Thyroid gland (tissue), 4 donors: ENCODE data around the gene ANG.

Experiments
- CTCF ChIP-seq, 6 experiments: fragments of 200-600 bp in 3 of 6; fragments of 450-650 bp in 3 of 6; sonication (generic) in 3 of 6; IDR thresholded peaks; one replicate each; pipeline ENCODE4 v1.5.1; 2016 to 2019; ENCODE audit warnings: antibody characterized with exemption in 6 of 6, mild to moderate bottlenecking in 2 of 6, inconsistent platforms in 1 of 6, moderate library complexity in 1 of 6
- POLR2A ChIP-seq, 2 donors: fragments of 450-650 bp; IDR thresholded peaks; one replicate each; pipeline ENCODE4 v1.6.1; 2017; ENCODE audit warnings: antibody characterized with exemption in 2 of 2, mild to moderate bottlenecking in 2 of 2, moderate library complexity in 1 of 2

DNA sequence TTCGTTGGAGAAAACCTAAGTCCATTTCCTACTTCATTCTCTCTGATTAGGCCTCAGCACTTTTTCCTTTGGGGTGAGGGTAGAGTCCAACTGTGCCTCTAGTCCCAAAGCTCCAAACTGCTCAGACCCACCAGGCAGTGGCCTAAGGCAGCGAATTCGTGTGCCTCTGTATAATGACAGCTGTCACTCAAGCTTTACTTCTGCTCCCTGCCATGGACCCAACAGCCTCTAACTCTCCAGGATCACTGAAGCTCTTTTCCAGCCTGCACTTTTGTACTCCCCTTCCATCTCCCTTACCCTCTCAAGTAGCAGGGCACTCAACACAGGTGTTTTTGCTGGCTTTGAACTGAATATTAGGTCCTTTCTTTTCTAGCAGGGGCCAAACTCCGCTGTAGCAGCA lies 32.3 kb upstream of the ANG start:
- TF ChIP-seq CTCF (IDR thresholded peaks at IDR 0.05) = no peak
- no peak for TF ChIP-seq POLR2A (IDR thresholded peaks at IDR 0.05)
